Gastroesophageal sphincter (tissue), 3 donors: Measurements from ENCODE around the gene KBTBD12.

Experiments
- POLR2A ChIP-seq, 2 donors: fragments of 450-650 bp; IDR thresholded peaks; one replicate each; pipeline ENCODE4 v1.6.1; 2017; ENCODE audit warnings: antibody characterized with exemption in 2 of 2, mild to moderate bottlenecking in 2 of 2, moderate library complexity in 1 of 2
- TF ChIP-seq, protein P1 (sequence below), 4 experiments: fragments of 200-600 bp in 2 of 4; fragments of 450-650 bp in 2 of 4; sonication (generic) in 1 of 4; IDR thresholded peaks; one replicate each; pipeline ENCODE4 v1.5.1; 2017 to 2019; ENCODE audit warnings: antibody characterized with exemption in 4 of 4, mild to moderate bottlenecking in 2 of 4, moderate library complexity in 2 of 4

DNA sequence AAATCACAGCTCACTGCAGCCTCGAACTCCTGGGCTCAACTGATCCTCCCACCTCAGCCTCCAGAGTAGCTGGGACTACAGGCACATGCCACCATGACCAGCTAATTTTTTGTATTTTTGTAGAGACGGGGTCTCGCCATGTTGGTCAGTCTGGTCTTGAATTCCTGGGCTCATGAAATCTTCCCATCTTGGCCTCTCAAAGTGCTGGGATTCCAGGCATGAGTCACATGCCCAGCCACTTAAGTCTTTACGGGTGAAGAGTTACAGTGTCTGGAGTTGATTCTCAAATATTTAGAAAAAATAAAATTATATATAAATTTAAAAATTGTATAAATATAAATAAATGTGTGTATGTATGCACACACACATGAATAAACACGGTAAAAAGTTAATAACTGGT, 14.5 kb upstream of the KBTBD12 start:
- TF ChIP-seq, protein P1, sequence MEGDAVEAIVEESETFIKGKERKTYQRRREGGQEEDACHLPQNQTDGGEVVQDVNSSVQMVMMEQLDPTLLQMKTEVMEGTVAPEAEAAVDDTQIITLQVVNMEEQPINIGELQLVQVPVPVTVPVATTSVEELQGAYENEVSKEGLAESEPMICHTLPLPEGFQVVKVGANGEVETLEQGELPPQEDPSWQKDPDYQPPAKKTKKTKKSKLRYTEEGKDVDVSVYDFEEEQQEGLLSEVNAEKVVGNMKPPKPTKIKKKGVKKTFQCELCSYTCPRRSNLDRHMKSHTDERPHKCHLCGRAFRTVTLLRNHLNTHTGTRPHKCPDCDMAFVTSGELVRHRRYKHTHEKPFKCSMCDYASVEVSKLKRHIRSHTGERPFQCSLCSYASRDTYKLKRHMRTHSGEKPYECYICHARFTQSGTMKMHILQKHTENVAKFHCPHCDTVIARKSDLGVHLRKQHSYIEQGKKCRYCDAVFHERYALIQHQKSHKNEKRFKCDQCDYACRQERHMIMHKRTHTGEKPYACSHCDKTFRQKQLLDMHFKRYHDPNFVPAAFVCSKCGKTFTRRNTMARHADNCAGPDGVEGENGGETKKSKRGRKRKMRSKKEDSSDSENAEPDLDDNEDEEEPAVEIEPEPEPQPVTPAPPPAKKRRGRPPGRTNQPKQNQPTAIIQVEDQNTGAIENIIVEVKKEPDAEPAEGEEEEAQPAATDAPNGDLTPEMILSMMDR (IDR thresholded peaks at IDR 0.05) = no peak
- no peak for TF ChIP-seq POLR2A (IDR thresholded peaks at IDR 0.05)
